ENCODE data around the gene EHHADH. TPM values are rescaled to one million over a fixed set of nuclear protein-coding genes. Genes with fewer than 3 reads are reported as not detected.
A peak's percentile ranks its signal among the peaks of the same experiment; 100 is the strongest.

Gene EHHADH
- total RNA-seq, 1 donor from 2014 or later: 1.1 TPM

DNA sequence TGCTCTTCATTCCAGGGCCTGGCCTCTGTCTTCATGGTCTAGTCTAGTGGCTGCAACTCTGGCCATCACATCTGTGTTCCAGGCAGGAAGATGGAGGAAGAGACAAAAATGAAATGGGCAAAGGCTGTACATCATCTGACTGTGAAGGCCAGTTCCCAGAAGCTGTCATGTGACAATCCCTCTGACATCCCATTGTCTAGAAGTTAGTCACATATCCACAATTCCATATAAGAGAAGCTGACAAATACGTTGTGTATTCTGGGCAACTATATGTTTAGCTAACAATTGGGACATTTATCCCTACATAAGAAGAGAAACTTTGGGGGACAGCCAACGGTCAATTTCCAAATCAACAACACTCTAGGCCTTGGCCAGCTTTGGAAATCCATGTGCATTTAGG lies 66.5 kb downstream of the EHHADH start:
- intact Hi-C loops (cut with micrococcal nuclease): no loop called here
- Mint-ChIP-seq H3K27ac (no peak overlapping the region), H3K9me3 (no peaks in the 10 kb centered on the region), H3K4me1 (no peaks in the 10 kb centered on the region), H3K27me3 (peaks cover 3% of the 10 kb centered on the region), H3K36me3 (ENCODE audit: low read depth) (no peaks in the 10 kb centered on the region), H3K4me3 (no peak overlapping the region)
- DNase-seq (no peak), ATAC-seq (ENCODE audit: low read depth) (no peak)
- ChIA-PET POLR2A (no interaction called here), CTCF (interaction anchor here (1.0 kb wide), 1 partner anchor 11 kb away, joined by 4 read pairs; no protein-coding TSS in a partner anchor)
- TF ChIP-seq, protein P1, sequence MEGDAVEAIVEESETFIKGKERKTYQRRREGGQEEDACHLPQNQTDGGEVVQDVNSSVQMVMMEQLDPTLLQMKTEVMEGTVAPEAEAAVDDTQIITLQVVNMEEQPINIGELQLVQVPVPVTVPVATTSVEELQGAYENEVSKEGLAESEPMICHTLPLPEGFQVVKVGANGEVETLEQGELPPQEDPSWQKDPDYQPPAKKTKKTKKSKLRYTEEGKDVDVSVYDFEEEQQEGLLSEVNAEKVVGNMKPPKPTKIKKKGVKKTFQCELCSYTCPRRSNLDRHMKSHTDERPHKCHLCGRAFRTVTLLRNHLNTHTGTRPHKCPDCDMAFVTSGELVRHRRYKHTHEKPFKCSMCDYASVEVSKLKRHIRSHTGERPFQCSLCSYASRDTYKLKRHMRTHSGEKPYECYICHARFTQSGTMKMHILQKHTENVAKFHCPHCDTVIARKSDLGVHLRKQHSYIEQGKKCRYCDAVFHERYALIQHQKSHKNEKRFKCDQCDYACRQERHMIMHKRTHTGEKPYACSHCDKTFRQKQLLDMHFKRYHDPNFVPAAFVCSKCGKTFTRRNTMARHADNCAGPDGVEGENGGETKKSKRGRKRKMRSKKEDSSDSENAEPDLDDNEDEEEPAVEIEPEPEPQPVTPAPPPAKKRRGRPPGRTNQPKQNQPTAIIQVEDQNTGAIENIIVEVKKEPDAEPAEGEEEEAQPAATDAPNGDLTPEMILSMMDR (IDR thresholded peaks at IDR 0.05): no peak

DNA sequence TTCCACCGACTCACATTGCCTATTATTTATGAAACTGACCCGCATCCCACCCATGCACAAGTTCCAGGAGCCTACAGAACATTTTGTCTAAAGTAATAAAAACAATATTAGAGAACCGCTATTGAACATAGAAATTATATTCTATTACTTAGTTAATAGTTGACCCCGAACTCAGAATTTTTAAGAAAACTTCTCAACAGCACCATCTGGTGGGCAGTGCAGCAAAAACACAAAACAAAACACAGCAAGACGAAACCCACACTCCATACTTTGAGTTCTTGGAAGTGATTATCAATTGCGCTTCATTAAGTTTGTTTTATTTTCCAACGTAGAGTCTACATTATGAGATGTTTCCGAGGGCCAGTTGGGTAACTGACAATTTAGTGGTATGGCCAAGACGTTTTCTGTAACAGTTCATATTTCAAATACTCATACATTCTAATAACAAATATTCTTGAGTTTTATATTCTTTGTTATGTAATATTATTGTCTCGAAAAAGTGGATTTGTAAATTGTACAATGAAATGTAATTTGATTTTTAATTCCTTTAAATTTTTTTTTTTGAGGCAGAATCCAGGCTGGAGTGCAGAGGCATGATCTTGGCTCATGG lies 77.0 kb downstream of the EHHADH start:
- Mint-ChIP-seq H3K36me3 (ENCODE audit: low read depth) (no peaks in the 10 kb centered on the region), H3K27ac (no peak overlapping the region), H3K27me3 (peaks cover 2% of the 10 kb centered on the region), H3K4me1 (peaks cover 12% of the 10 kb centered on the region), H3K9me3 (no peaks in the 10 kb centered on the region), H3K4me3 (no peak overlapping the region)
- ChIA-PET CTCF (interaction anchor here (0.6 to 1.8 kb wide), 12 partner anchors 9 to 616 kb away, joined by 3 to 13 read pairs (median 4); no protein-coding TSS in a partner anchor), POLR2A (no interaction called here)
- TF ChIP-seq, protein P1 (IDR thresholded peaks at IDR 0.05): peak; percentile 89
- no peak for DNase-seq
- intact Hi-C loops (cut with micrococcal nuclease): loop anchor here (1.0 kb wide), 3 partner anchors 131 to 616 kb away; partner anchors contain the start of gene EPHB3
- ATAC-seq (ENCODE audit: low read depth): no peak

DNA sequence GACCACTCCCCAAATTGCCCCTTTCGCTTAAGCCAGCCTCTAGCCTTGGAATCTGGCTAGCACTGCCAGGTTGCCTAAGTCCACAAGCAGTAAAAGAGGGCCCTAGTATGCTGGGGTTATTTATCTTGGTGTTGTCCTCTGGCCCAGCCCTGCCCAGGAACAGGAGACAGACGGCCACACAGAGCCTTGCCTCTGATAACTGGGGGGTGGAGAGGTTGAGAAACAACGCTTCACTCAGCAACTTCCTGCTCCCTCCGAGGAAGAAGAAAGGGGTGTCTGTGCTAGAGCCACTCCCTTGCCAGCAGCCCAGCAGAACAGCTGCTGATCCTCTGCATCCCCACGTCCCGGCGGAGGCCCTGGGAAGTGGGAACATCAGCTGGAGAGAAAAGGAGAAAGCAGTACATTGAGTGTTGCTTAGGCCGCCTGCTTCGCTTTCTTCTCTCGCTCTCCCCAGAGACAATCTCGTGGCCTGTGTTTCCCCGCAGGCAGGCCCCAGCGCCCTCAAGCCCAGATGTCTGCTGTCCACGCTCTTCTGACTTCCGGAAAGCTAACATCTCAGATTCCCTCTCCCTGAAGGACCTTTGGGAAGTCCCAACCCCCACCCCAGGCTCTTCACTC lies 78.4 kb downstream of the EHHADH start:
- H3K27ac Mint-ChIP-seq: peak overlapping the region; percentile 64
- ATAC-seq (ENCODE audit: low read depth) (peak; percentile 85), DNase-seq (peak; percentile 25)
- TF ChIP-seq, protein P1 (IDR thresholded peaks at IDR 0.05): no peak
- no peaks in the 10 kb centered on the region for H3K36me3 Mint-ChIP-seq (ENCODE audit: low read depth)
- ChIA-PET POLR2A (interaction anchor here (0.6 to 0.7 kb wide), 2 partner anchors 14 to 411 kb away, joined by 3 to 17 read pairs; no protein-coding TSS in a partner anchor), CTCF (interaction anchor here (0.9 to 1.8 kb wide), 5 partner anchors 12 to 300 kb away, joined by 3 to 13 read pairs (median 4); no protein-coding TSS in a partner anchor)
- peaks cover 2% of the 10 kb centered on the region for H3K27me3 Mint-ChIP-seq
- intact Hi-C loops (cut with micrococcal nuclease): no loop called here
- H3K4me3 Mint-ChIP-seq: peak overlapping the region; percentile 69
- no peaks in the 10 kb centered on the region for H3K9me3 Mint-ChIP-seq
- H3K4me1 Mint-ChIP-seq: peaks cover 12% of the 10 kb centered on the region

DNA sequence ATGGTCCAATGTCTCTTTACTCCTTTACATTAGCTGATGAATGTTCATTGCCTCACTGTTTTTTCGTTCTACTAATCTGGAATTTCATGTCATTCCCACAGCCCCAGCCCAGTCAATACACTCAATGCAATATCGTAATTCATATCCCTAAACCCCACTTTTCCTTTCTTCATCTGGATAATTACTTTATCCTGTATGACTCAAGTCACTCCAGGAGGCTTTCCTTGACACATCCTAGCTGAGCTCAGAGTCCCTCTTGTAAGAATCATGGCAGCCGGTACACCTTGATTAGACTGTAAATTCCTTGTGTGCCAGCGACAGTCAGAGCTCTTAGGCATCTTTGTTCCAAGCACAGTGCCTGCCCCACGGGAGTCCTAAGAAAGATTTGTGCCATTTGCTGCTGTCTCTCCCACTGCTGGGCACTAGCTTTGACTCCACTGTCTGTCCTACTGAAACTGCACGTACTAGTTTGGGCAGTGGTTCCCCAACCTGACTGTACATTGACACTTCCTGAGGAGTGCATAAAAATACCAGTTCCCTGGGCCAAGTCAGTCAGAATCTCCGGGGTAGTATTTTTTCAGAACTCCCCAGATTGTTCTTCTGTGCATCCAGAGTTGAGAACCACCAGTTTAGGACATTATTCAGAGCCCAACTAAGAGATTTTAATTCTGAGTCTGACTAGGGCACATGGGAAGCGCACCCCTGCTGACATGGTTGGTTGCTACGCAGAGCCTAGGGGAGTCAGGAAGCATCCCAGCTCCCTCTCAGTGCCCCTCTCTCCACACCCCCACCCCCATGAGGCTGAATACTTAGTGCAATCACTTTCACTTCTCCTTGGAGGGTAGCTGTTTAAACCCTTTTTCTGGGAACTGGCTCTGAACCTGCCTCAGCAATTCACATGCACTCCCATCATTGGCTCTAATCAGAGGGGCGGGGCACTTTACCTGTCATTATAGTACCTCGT lies 81.5 kb downstream of the EHHADH start:
- intact Hi-C loops (cut with micrococcal nuclease): no loop called here
- no peaks in the 10 kb centered on the region for H3K36me3 Mint-ChIP-seq (ENCODE audit: low read depth)
- ChIA-PET CTCF (no interaction called here), POLR2A (no interaction called here)
- peaks cover 4% of the 10 kb centered on the region for H3K27me3 Mint-ChIP-seq
- TF ChIP-seq, protein P1 (IDR thresholded peaks at IDR 0.05): no peak
- ATAC-seq (ENCODE audit: low read depth) (no peak), DNase-seq (no peak)
- H3K9me3 Mint-ChIP-seq: no peaks in the 10 kb centered on the region
- H3K27ac Mint-ChIP-seq: no peak overlapping the region
- H3K4me1 Mint-ChIP-seq: peaks cover 12% of the 10 kb centered on the region
- H3K4me3 Mint-ChIP-seq: no peak overlapping the region
